Anterior cingulate cortex (tissue), 58 donors: ENCODE results near the gene KRTCAP3.
"Not testable (repeated sequence)": the region's sequence is repeated elsewhere in the genome, so short reads cannot be mapped to it uniquely, and the experiment has no call there.

Experiments used
- DNase-seq, 58 donors: peaks; one replicate each; lab custom pipeline; 2025; lab: John Stamatoyannopoulos, UW

Gene KRTCAP3

DNA sequence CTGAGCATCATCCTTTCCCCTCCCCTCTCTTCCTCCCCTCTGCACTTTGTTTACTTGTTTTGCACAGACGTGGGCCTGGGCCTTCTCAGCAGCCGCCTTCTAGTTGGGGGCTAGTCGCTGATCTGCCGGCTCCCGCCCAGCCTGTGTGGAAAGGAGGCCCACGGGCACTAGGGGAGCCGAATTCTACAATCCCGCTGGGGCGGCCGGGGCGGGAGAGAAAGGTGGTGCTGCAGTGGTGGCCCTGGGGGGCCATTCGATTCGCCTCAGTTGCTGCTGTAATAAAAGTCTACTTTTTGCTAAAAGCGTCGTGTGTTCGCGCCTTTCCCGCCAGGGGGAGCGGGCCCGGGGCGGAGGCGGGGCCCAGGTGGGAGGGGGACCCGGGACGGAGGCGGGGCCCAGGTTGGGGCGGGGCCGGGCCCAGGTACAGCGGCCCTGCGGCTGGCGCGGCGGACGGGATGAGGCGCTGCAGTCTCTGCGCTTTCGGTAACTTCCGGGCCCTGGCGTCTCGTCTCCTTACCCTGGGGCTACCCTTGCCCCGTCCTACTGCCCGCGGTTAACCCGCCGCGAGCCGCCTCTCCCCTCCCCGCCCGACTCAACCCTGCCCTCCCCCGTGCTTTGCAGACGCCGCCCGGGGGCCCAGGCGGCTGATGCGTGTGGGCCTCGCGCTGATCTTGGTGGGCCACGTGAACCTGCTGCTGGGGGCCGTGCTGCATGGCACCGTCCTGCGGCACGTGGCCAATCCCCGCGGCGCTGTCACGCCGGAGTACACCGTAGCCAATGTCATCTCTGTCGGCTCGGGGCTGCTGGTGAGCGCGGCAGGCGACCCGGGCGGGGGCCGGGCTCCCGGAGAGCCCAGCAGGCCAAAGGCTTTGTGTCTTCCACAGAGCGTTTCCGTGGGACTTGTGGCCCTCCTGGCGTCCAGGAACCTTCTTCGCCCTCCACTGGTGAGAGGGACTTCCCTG lies at the start of gene KRTCAP3:
KRTCAP3 (plus strand) TSS at position 424 of the 962 bp plus-strand sequence; CDS start at position 456, 32 bp downstream.
- peak in 2 of 58 donors; percentile 34 to 36 for DNase-seq

- DNase-seq, result no peak
Measured at GRCh38 chr2:27393225-27393624, 49.0 kb upstream of the KRTCAP3 start.

- no peak for DNase-seq
Measured at GRCh38 chr2:27398962-27399361, 43.2 kb upstream of the KRTCAP3 start.

- no peak for DNase-seq
Measured at GRCh38 chr2:27400348-27401135, 41.6 kb upstream of the KRTCAP3 start.

DNA sequence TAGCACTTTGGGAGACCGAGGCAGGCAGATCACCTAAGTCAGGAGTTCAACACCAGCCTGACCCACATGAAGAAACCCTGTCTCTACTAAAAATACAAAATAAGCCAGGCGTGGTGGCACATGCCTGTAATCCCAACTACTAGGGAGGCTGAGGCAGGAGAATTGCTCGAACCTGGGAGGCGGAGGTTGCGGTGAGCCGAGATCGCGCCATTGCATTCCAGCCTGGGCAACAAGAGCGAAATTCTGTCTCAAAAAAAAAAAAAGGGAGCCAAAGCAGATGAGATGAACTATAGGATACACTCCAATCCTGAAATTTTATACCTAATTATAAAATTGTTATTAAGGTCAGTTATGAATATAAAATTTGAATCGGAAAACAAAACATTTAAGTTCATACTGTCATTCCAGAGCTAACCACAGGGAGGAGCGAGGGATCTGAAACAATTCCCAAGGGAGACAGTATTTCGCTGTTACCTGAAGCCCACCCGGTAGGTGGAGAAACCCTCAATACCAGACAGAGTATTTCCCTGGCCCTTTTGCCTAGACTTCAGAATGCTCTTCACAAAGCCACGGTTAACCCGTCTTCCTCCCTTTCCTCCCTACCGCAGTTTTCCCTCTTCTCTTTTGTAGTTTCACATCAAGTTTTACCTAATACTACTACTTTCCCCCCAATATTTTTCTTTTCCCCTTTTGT lies 34.2 kb upstream of the KRTCAP3 start:
- peak in 1 of 58 donors; percentile 7 for DNase-seq

DNA sequence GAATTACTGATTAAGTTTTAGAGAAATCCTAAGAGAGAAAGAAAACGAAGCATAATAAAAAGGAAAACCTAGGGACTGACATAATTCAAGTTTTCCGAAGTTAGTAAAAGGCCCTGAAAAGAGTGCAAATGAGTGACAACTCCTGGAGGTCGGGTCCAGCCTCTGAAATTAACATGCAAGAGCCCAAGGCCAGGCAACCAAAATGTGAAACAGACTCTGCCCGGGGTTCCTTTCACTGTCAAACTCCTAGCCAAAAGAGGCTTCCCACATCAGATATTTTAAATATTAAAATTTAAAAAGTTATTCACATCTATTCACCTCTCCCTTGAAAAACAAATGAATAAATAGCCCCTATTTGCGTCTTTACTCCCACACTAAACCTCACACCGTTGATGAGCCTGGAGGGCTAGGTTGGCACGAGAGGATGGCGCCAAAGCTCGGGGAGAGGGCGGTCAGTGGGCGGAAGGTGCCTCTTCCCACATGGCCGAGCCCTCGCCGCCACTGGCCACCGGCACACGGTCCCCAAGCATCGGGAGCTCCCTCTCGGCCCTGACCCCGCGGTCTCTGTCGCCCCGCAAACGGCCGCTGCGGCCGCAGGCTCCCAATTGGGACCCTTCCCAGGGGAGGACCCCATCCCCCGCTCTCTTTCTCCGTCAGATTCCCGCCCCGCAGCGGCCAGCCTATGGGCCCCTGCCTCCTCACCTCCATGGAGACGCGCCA lies 33.4 kb upstream of the KRTCAP3 start:
- peak in 3 of 58 donors; percentile 18 to 34 (median 33) for DNase-seq

DNA sequence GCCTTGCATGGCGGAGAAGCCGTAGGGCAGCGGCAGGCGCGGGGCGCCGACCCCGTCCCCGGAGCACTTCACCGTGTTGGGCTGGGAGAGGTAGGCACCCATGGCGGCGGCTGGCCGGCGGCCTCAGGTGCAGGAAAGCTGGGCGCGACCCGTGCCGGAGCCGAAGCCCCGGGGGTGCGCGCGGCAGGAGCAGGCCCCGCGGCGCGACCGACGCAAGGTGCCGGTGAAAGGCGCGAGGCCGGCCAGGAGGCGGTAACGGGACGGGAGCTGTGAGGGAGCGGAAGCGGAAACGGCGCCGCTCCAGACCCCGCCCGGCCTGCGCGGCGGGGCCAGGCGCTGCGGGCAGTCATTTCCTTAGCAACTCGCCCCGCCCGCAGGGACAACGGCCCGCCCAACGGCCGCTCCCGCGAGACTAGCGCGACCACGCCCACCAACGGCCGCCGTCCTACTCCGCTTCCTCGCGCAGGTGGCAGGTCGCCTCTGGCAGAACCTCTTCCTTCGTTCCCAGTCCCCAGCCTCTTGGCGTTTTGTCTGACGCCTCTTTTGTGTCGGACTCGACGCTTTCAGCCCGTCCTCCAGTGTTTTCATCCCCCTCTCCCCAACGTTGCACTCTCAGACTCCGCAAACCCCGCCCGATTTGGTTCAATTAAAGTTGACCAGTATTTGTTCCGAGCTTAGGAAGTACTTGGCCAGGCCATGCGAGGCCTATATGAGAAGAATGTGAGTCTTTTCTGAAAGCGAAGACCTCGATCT lies 32.7 kb upstream of the KRTCAP3 start, which contains the start of gene PPM1G:
PPM1G (minus strand) TSS at position 271 of the 753 bp plus-strand sequence; CDS start at position 102, 169 bp downstream.
- DNase-seq, result peak; percentile 49 to 98 (median 90)

DNA sequence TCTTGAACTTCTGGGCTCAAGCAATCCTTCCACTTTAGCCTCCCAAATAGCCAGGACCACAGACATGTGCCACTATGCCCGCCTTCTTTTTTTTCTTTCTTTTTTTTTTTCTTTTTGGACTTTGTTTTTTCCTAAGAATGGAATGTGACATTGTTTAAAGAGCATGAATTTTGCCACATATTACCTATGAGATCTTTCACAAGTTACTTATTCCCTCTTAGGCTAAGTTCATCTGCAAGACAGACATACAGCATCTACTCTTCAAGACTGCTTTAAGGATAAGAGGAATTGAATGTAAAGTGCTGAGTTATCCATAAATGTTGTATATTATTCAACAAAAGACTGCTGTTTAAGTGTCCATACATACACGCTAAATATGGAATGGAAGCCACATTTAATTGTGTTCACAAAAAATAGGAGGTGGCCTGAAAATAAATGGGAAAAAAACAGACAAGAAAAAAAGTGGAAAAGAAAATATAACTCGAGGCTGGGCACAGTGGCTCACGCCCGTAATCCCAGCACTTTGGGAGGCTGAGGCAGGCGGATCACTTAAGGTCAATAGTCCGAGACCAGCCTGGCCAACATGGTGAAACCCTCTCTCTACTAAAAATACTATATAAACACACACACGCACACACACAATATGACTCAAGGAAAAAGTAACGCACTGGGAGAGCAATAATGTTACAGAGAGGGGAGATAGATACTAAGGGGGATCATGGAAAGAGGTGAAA lies 29.6 kb upstream of the KRTCAP3 start:
- no peak for DNase-seq

- no peak for DNase-seq
Measured at GRCh38 chr2:27416151-27416550, 26.0 kb upstream of the KRTCAP3 start.

- DNase-seq, result no peak
Measured at GRCh38 chr2:27420996-27421395, 21.2 kb upstream of the KRTCAP3 start.

GRCh38 chr2:27421660-27422250 lies 20.4 kb upstream of the KRTCAP3 start:
- DNase-seq, result no peak

DNA sequence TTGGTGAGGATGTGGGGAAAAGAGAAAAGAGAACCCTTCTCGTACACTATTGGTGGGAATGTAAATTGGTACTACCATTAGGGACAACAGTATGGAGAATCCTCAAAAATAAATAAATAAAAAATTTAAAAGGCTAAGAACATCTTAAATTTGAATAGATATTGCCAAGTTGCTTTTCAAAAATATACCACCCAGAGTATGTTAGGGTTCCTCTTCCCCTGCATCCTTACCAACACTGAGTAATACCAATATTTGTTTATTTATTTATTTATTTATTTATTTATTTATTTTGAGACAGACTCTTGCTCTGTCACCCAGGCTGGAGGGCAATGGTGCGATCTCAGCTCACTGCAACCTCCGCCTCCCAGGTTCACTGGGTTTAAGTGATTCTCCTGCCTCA lies 19.2 kb upstream of the KRTCAP3 start:
- no peak for DNase-seq

DNA sequence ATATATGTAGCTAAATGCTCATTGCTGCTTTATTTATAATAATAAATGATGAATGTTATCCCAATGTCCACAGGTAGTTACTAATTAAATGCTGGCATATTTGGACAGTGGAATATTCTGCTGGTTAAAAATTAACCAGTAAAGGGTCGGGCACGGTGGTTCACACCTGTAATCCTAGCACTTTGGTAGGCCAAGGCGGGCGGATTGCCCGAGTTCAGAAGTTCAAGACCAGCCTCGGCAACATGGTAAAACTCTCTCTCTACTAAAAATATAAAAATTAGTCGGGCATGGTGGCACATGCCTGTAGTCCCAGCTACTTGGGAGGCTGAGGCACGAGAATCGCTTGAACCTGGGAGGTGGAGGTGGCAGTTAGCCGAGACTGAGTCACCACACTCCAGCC lies 17.1 kb upstream of the KRTCAP3 start:
- not testable (repeated sequence) for DNase-seq

- DNase-seq, result no peak
Measured at GRCh38 chr2:27427863-27428212, 14.3 kb upstream of the KRTCAP3 start.

- DNase-seq, result peak; percentile 63 to 95 (median 88)
Measured at GRCh38 chr2:27428213-27428977, 13.8 kb upstream of the KRTCAP3 start, which contains the start of gene NRBP1. Gene NRBP1 (plus strand): TSS chr2:27428631. CDS start chr2:27433274, 4,643 bp downstream.

- DNase-seq, result peak in 53 of 58 donors; percentile 25 to 88 (median 72)
Measured at GRCh38 chr2:27428978-27429541, 13.1 kb upstream of the KRTCAP3 start.

DNA sequence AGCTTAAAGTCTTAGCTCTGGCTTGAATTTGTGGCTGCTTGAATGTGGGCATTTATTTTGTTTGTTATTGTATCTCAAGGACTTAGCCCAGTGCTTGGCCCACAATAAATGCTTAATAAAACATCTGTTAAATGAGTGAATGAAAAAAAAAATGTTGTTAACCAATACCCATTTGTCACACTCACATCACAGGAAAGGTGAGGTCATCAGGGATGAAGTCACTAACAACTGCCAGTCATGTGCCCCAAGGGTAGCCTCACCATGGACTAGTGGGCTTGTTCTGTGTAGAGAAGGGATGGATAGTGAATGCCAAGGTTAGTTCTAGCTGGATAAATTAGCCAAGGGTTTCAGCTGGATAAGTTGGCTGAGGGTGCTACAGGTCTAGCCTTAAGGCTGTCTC lies 10.8 kb upstream of the KRTCAP3 start:
- DNase-seq, result peak in 1 of 58 donors; percentile 17
